Suppressor macrophage treated with lipopolysaccharide for 4 hours (primary cell): Measurements from ENCODE around the gene ZNF791.
"Not testable (repeated sequence)": the region's sequence is repeated elsewhere in the genome, so short reads cannot be mapped to it uniquely, and the experiment has no call there.

Experiments used
- DNase-seq: peaks from one replicate; pipeline ENCODE4 v3.0.0-alpha.2; 2020

ZNF791 gene

DNA sequence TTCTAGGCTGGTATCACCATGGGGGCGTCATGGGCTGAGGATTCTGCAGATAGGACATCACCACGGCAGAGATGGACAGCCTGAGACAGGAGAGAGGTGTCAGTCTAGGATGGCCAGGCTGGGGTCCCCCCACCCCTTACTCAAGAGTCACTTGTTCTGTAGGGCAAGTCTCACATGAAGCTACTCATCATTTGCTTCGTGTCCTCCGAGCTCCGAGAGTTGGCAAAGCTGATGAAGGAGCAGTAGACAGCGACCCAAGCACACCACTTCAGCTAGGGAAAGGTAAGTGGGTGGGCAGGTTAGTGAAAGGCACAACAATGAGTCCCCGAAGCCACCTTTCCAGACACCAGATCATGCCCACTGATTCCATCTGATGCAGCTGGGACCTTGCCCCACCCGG lies 57.6 kb downstream of the ZNF791 start:
- DNase-seq: no peak

DNA sequence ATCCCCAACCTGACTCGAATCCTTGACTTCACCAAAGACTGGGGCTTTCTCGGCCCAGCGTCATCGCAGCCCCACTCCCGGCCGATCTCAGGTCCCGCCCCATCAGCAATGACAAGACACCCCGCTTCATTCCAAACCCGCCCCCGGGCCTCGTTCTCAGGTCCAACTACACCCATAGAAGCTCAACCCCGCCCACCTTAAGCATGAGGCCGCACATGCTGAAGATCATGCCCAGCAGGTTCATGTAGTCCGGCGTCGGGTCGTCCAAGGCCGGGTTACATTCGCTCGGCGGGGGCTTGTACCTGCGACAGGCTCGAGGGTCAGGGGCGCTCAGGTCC lies 58.2 kb downstream of the ZNF791 start:
- peak; percentile 51 for DNase-seq

DNA sequence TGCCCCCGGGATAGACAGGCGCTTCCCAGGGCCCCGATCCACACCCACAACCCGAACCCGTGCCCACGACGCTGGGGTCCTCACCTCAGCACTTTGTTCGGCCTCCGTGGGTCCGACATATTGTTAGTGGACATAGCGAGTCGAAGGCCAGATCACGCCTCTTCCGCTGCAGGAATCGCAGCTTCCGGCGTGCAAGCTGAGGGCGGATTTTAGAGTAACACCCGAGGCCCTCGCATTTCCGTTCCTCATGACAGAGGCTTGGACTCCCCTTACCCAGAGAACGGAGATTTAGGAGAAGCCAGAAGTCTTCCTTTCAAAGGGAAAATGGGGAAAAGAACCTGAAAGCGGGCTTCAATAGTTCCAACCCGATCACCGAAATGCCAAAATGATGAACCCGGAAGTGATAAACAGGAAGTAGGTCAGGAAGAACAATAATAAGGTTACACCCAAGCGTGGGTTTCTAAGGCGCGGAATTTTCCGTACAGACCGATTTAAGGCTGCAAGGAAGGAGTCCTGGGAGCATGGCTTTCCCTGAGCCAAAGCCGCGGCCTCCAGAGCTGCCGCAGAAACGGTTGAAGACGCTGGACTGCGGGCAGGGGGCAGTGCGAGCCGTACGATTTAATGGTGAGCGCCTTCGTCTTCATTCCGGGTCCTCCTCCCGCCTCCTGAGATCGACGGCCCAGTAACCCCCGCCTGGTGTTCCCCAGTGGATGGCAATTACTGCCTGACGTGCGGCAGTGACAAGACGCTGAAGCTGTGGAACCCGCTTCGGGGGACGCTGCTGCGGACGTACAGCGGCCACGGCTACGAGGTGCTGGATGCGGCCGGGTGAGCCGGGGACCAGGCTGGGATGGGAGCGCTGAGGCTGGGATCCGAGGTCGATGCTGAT lies 58.8 kb downstream of the ZNF791 start:
- peak; percentile 87 for DNase-seq

DNA sequence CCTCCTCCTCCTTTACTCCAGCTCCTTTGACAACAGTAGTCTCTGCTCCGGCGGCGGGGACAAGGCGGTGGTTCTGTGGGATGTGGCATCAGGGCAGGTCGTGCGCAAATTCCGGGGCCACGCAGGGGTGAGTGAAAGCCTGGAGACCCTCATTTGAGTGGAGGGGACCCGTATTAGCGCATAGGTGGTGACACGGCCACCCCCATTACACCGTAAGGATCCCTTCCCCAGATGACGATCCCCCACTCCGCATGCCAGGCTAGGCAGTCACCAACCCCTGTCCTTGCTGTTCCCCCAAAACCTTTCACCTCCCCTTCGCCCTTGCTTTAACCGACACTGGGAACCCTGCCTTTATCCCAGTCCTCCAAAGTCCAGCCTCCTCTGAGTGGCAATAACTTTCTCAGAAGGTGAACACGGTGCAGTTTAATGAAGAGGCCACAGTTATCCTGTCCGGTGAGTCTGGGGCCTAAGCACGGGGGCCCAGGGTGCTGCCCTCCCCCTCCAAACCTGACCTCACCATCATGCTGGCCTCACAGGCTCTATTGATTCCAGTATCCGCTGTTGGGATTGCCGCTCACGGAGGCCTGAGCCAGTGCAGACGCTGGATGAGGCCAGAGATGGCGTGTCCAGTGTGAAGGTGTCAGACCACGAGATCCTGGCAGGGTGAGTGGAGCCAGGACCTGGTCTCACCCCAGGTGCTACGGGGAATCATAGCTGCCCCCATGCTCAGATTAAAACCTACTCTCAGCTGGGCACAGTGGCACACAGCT lies 59.6 kb downstream of the ZNF791 start:
- DNase-seq: no peak

DNA sequence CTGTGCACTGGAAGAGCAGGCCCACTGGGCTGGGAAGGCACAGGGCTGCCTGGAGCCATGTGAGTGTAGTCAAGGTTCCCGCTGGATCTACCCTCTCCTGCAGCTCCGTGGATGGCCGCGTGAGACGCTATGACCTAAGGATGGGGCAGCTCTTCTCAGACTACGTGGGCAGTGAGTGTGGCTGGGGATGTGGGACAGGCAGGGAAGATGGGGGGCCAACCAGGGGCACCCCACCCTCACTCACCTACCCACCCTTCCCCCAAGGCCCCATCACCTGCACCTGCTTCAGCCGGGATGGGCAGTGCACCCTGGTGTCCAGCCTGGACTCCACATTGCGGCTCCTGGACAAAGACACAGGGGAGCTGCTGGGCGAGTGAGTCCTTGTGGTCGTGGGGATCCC lies 62.0 kb downstream of the ZNF791 start:
- DNase-seq: no peak

DNA sequence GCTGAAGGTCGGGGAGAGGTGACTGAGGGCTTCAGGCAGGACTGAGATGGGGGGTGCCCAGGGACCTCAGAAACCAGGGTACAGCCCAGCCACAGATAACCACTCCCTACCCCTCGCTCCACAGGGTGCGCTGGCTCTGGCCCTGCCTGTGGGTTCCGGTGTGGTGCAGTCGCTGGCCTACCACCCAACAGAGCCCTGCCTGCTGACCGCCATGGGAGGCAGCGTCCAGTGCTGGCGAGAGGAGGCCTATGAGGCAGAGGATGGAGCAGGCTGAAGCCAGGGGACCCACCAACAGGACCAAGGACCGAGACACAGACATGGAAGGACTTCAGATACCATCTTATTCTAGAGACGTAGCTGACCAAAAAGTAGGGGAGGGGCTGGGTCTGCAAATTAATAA lies 64.7 kb downstream of the ZNF791 start:
- no peak for DNase-seq

DNA sequence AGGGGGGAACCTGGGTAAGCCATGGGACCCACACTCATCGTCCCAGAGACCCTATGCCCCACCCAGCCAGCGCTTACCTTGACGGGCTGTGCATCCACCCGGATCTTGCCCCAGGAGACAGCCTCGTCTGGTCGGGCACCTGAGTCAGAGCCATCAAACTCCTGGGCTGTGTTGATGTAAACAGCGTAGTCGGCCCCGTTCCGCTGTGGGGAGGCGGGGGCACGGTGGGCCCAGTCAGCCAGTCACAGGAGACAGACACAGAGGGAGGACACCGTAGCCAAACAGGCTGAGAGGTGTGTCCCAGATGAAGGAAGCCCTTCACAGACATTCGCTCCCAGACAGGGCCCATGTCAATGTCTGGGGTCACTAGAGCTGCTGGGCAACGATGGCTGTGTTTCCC lies 65.2 kb downstream of the ZNF791 start:
- no peak for DNase-seq

DNA sequence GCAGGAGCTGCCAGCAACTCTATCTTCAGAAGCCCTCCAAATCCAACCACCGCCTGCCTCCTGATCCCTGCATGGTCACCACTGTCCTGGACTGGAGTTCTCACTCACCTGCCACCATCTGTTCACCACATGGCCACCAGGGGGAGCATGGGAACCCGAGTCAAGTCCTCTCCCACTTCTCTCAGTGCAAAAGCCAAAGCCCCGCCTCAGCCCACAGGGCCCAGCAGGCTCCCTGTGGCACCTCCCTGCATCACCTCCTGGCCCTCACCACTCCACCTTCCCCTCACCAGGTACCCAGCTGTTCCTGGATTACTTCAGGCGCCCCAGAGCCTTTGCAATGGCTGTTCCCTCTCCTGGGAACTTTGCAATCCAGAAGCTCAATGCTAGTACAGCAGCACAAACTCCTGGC lies 65.7 kb downstream of the ZNF791 start:
- DNase-seq: peak; percentile 85

DNA sequence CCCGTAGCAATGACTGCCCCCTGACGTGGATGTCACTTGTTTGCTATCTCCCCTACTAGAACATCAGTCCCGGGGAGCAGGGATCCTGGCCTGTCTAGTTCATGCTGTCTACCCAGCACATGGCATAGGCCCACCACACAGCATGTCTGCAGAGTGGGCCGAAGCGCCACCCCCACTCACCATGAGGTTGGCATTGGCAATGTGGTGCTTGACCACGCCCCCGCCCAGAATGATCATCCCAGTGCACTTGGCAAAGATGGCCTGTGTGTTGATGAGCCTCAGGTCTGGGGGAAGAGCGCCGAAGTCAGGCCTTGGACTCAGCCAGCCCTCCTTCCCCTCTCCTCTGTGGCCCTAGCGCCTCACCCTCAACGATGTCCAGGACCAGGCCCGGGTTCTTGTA lies 66.2 kb downstream of the ZNF791 start:
- no peak for DNase-seq

DNA sequence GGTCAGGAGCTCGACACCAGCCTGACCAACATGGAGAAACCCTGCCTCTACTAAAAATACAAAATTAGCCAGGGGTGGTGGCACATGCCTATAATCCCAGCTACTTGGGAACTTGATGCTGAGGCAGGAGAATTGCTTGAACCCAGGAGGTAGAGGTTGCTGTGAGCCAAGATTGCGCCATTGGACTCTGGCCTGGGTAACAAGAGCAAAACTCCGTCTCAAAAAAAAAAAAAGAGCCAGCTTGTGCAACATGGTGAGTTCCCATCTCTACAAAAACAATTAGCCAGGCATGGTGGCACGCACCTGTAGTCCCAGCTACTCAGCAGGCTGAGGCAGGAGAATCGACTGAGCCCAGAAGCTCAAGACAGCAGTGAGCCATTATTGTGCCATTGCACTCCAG lies 67.3 kb downstream of the ZNF791 start:
- DNase-seq: not testable (repeated sequence)

DNA sequence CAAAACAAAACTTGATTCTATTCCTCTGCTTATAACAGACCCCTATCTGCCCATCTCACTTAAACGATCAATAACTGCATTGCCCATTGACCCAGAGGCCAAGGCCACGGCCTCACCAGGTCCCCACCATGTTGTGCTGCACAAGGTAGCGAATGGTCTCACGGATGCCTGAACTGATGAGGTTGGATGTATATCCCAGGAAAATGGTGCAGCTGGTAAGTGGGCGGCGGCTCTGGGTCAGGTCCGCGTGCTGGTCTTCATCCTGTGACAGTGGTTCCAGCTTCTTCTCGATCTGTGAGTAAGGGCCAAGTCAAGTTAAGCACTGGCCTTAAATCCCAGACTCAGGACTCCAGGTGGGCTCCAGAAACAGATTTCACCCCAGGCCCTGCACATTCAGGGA lies 69.3 kb downstream of the ZNF791 start:
- no peak for DNase-seq

DNA sequence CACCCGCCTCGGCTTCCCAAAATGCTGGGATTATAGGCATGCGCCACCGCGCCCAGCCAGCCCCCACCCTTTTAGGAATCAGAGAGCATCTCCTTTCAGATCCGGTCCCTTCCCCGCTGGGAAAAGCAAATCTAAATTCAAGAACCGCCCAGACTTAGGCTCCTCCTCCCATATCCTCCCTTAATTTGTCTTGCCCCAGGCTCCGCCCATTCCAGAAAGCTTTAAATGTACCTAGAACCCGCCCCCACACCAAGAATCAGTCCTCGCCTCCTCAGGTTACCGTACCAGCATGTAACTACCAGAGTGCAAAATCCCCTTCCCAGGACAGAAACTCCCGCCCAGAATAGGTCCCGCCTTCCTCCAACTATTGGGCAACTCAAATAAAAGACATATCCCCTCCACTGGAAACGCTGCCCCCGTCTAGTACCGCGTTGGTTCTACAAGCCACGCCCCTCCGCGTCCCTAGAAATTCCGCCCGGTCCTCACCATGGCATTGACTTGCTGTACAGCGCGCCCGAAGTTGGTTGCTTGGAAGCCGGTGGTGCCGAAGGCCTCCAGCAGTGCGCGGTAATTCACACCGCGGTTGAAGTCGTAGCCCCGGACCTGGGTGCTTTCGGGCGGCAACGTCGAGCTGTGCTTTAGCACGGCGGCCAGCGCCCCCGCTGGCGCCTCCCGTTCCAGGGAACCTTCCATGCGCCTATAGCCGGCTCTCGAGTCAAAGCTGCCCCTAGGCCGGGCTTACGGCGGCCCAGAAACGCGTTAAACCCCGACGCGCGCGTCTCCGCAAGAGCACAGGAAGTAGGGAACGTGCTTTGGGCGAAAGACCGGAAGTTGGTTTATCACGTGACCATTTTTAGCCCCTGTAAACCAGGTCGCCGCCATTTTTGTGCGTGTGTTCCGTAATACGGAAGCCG lies 70.6 kb downstream of the ZNF791 start, which contains the start of gene DHPS:
Gene DHPS, minus strand, starts transcription at position 807 of the 914 bp plus-strand sequence. Its CDS starts 114 bp downstream, at position 693.
- DNase-seq: peak; percentile 98
